K562 (cell line): ENCODE measurements around the gene ZNF197. TPM values are rescaled to one million over a fixed set of nuclear protein-coding genes. Genes with fewer than 3 reads are reported as not detected.

Experiments used
- ATAC-seq: fragments of 200-7000 bp; cut with Tn5 transposase; 3 replicates; pipeline ENCODE4 v1.9.1; 2020; ENCODE audit warnings: moderate library complexity
- BruUV-seq: library from RNA; stranded (reverse); fragments of 400-500 nt; replicated peaks from 2 replicates; lab custom pipeline; 2021; lab: Mats Ljungman, UMichigan
- CTCF ChIA-PET: fragments of 300-600 bp; formaldehyde crosslinking; extraction: SDS; loops from one replicate; lab custom pipeline; 2021; ENCODE audit warnings: low intra/inter-chr PET ratio; lab: Yijun Ruan, JAX
- POLR2A ChIA-PET: fragments of 300-600, 350-650 bp; sonication (Branson Sonifier 250); formaldehyde crosslinking; extraction: SDS; loops from one replicate; lab custom pipeline; 2021; ENCODE audit warnings: antibody characterized with exemption, inconsistent platforms; lab: Yijun Ruan, JAX
- DNase-seq, 4 experiments: peaks; one replicate each; pipeline versions ENCODE4 v3.0.0 to v3.0.0-alpha.2; 2011 to 2018; ENCODE audit warnings: low spot score in 3 of 4, mixed read lengths in 3 of 4; ENCODE audit errors: extremely low read depth in 1 of 4
- FAIRE-seq: peaks from 2 replicates; lab custom pipeline; 2011; peaks lifted over from hg19 to GRCh38; lab: Jason Lieb, UNC
- H2AFZ ChIP-seq: 2 replicates; pipeline ENCODE4 v1.6.0; 2011; ENCODE audit warnings: low read depth, low read length, control low read depth, inconsistent platforms
- H3K27ac ChIP-seq: fragments of 200-600 bp; 3 replicates; pipeline ENCODE4 v1.8.0; 2011; ENCODE audit warnings: low read depth, mild to moderate bottlenecking, control low read depth, inconsistent platforms, low read length, moderate library complexity, mixed read lengths; ENCODE audit errors: extremely low read depth
- H3K27me3 ChIP-seq, 2 experiments: fragments of 300-600 bp in 1 of 2; 2 replicates in 1 of 2; 3 replicates in 1 of 2; pipeline versions ENCODE4 v1.6.0 to v1.8.0; 2011; ENCODE audit warnings: inconsistent platforms in 2 of 2, low read length in 2 of 2, mild to moderate bottlenecking in 1 of 2, mixed read lengths in 1 of 2, moderate library complexity in 1 of 2; ENCODE audit not compliant: control insufficient read depth in 2 of 2, insufficient read depth in 2 of 2
- H3K36me3 ChIP-seq: fragments of 300-600 bp; 3 replicates; pipeline ENCODE4 v1.8.0; 2011; ENCODE audit warnings: mild to moderate bottlenecking, low read length, inconsistent platforms; ENCODE audit not compliant: control insufficient read depth, insufficient read depth
- H3K4me1 ChIP-seq, 2 experiments: fragments of 200-600 bp in 1 of 2; replicated peaks in 1 of 2; 2 replicates in 1 of 2; 3 replicates in 1 of 2; pipeline versions ENCODE4 v1.5.1 to v1.8.0; 2011; ENCODE audit warnings: inconsistent platforms in 2 of 2, low read length in 2 of 2, mild to moderate bottlenecking in 1 of 2, mixed read lengths in 1 of 2, moderate library complexity in 1 of 2; ENCODE audit not compliant: control insufficient read depth in 2 of 2, insufficient read depth in 2 of 2
- H3K4me2 ChIP-seq: 2 replicates; pipeline ENCODE4 v1.6.1; 2011; ENCODE audit warnings: low read length, control low read depth, inconsistent platforms, mixed read lengths; ENCODE audit not compliant: insufficient read depth
- H3K4me3 ChIP-seq: fragments of 200-600 bp; sonication (generic), shearing (Covaris generic); 2 replicates; pipeline ENCODE4 v1.5.1; 2016; ENCODE audit warnings: control low read depth, inconsistent platforms
- H3K79me2 ChIP-seq: fragments of 200-600 bp; 3 replicates; pipeline ENCODE4 v1.8.0; 2011; ENCODE audit warnings: low read length, inconsistent platforms; ENCODE audit not compliant: control insufficient read depth, insufficient read depth
- H3K9ac ChIP-seq, 2 experiments: 2 replicates each; pipeline versions ENCODE4 v1.6.0 to v1.6.1; 2011; ENCODE audit warnings: low read depth in 2 of 2, low read length in 2 of 2, control low read depth in 1 of 2, inconsistent platforms in 1 of 2, mild to moderate bottlenecking in 1 of 2, mixed read lengths in 1 of 2; ENCODE audit not compliant: insufficient read depth in 1 of 2
- H3K9me1 ChIP-seq: one replicate; pipeline ENCODE4 v1.6.0; 2011; ENCODE audit warnings: inconsistent platforms, mild to moderate bottlenecking, low read length, moderate library complexity; ENCODE audit not compliant: control insufficient read depth, insufficient read depth
- H3K9me3 ChIP-seq: replicated peaks from 2 replicates; pipeline ENCODE4 v1.5.1; 2011; ENCODE audit warnings: low read depth, low read length, inconsistent platforms; ENCODE audit not compliant: control insufficient read depth, insufficient read depth
- H4K20me1 ChIP-seq: replicated peaks from 2 replicates; pipeline ENCODE4 v1.6.1; 2011; ENCODE audit warnings: low read length, inconsistent platforms, mixed read lengths; ENCODE audit not compliant: control insufficient read depth, insufficient read depth
- CBX3 ChIP-seq, 2 experiments: IDR thresholded peaks; 1 replicate in 1 of 2; 2 replicates in 1 of 2; pipeline ENCODE4 v1.6.1; 2012; ENCODE audit warnings: inconsistent platforms in 2 of 2, low read length in 2 of 2, borderline replicate concordance in 1 of 2, control low read depth in 1 of 2
- HNRNPL ChIP-seq: fragments of 200-400 bp; formaldehyde crosslinking; IDR thresholded peaks from 2 replicates; pipeline ENCODE4 v1.6.1; 2017; ENCODE audit warnings: low read depth, mild to moderate bottlenecking, low read length
- KLF6 ChIP-seq: fragments of 250-450 bp; sonication (Bioruptor Pico); IDR thresholded peaks from 2 replicates; pipeline ENCODE4 v1.4.0; 2020; ENCODE audit warnings: mild to moderate bottlenecking, moderate library complexity, borderline replicate concordance
- MCM2 ChIP-seq: fragments of 450-650 bp; IDR thresholded peaks from 2 replicates; pipeline ENCODE4 v1.6.1; 2017; ENCODE audit warnings: low read depth, mild to moderate bottlenecking
- RBM25 ChIP-seq: fragments of 200-400 bp; formaldehyde crosslinking; IDR thresholded peaks from 2 replicates; pipeline ENCODE4 v1.6.1; 2018; ENCODE audit warnings: low read length, low read depth, moderate library complexity; ENCODE audit not compliant: severe bottlenecking
- ZFPM2 ChIP-seq: fragments of 250-450 bp; sonication (Bioruptor Pico); IDR thresholded peaks from 2 replicates; pipeline ENCODE4 v1.5.1; 2022; ENCODE audit warnings: mild to moderate bottlenecking
- ZNF174 ChIP-seq: fragments of 250-450 bp; sonication (Bioruptor Pico); IDR thresholded peaks from 2 replicates; pipeline ENCODE4 v1.4.0; 2020; ENCODE audit warnings: mild to moderate bottlenecking
- WGBS: fragments of 100-300 bp; shearing (Covaris generic); methylation state at CpG from one replicate; pipeline ENCODE4 v1.1.6; 2016; ENCODE audit warnings: low coverage, mixed read lengths; ENCODE audit not compliant: insufficient coverage; ENCODE audit errors: missing lambda C conversion rate; 5-methylcytosine and 5-hydroxymethylcytosine counted together
- in situ Hi-C: fragments of 300-500 bp; cut with MboI; formaldehyde crosslinking; loops from 4 replicates; pipeline ENCODE4 v1.15.0; 2018; ENCODE audit warnings: inconsistent platforms, mixed read lengths
- intact Hi-C: fragments of 100-400 bp; cut with micrococcal nuclease; formaldehyde crosslinking; loops from 2 replicates; pipeline ENCODE4 v1.14.2; 2022
- polyA plus RNA-seq, 8 experiments: library from polyadenylated mRNA; depleted of rRNA in 4 of 8; stranded (reverse) in 5 of 8; unstranded in 3 of 8; fragments of >200 nt; fragmentation: Nextera tagmentation in 2 of 8; fragmentation: Illumina TruSeq in 1 of 8; extraction: Ambion mirVana in 2 of 8; extraction: Trizol in 1 of 8; gene quantifications; 2 replicates each; pipeline versions ENCODE4 v1.2.1 to v1.2.3, GENCODE V29; 2011 to 2014; ENCODE audit warnings: inconsistent platforms in 1 of 8, missing spikeins in 1 of 8
- total RNA-seq, 7 experiments: library from RNA; depleted of rRNA in 6 of 7; stranded (reverse); fragments of >200 nt in 6 of 7; fragmentation: Illumina TruSeq in 2 of 7; extraction: Trizol in 2 of 7; gene quantifications; 2 replicates each; pipeline versions ENCODE4 v1.2.1 to v1.2.3, GENCODE V29; 2011 to 2021; ENCODE audit warnings: low replicate concordance in 1 of 7
- TF ChIP-seq, protein P1 (sequence below), 3 experiments: IDR thresholded peaks in 2 of 3; conservative IDR thresholded peaks in 1 of 3; 2 replicates each; pipeline ENCODE4 v1.5.1; 2011 to 2012; ENCODE audit warnings: low read length in 3 of 3, mild to moderate bottlenecking in 3 of 3, control low read depth in 2 of 3, improper control_type of control experiment in 1 of 3, inconsistent platforms in 1 of 3, low read depth in 1 of 3, mixed read lengths in 1 of 3, moderate library complexity in 1 of 3; ENCODE audit not compliant: insufficient read depth in 2 of 3
- TF ChIP-seq, protein P2 (sequence below): sonication (generic); formaldehyde crosslinking; IDR thresholded peaks from 2 replicates; pipeline ENCODE4 v1.5.0; 2020; ENCODE audit warnings: missing genetic modification reagents
- TF ChIP-seq, protein P3 (sequence below): fragments of 450-650 bp; IDR thresholded peaks from 2 replicates; pipeline ENCODE4 v1.6.1; 2014; ENCODE audit warnings: low read depth, mild to moderate bottlenecking, moderate library complexity, borderline replicate concordance

The ZNF197 gene
- total and polyA plus RNA-seq, 9 of the 15 experiments (the other 6 are each of a cell fraction or from before 2014, with no cell fraction given): 3.5 to 19.1 (median 13.7) TPM

DNA sequence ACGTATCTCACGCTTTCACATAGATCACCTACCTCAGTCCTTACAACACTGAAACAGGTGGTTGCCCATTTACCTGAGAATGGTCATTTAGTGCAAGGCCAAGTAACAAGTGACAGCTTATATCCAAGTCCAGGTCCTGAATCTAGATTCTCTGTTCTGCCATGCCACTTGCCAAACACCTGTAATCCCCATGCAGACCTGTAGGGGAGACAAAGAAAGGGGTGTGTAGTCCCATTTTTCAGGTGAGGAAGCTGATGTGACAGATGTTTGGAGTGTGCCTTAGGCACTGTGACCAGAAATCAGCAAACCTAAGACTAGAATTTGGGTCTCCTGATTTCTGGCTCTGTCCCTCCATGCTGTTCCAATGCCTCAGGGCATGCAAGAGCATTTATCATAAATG, 36.4 kb downstream of the ZNF197 start:
- DNase-seq (peak in 3 of 4 experiments; percentile 11 to 52 (median 47)), FAIRE-seq (no peak), ATAC-seq (peak; percentile 56)
- BruUV-seq: no TSS peak
- Histone ChIP-seq H3K36me3 (peaks cover 49% of the 10 kb centered on the region), H3K9me3 (peaks cover 8% of the 10 kb centered on the region; the same call in 1 of the 2 replicates), H2AFZ (no peak overlapping the region), H3K27me3 (no peaks in the 10 kb centered on the region), H4K20me1 (no peaks in the 10 kb centered on the region), H3K27ac (no peak overlapping the region), H3K4me3 (no peak overlapping the region), H3K79me2 (no peaks in the 10 kb centered on the region), H3K4me1 (no peaks in the 10 kb centered on the region), H3K9me1 (no peaks in the 10 kb centered on the region), H3K4me2 (no peak overlapping the region), H3K9ac (no peak overlapping the region)
- POLR2A ChIA-PET: interaction anchor here (0.6 to 1.5 kb wide), 2 partner anchors 8 to 222 kb away, joined by 3 to 4 read pairs; no protein-coding TSS in a partner anchor
- in situ Hi-C loops: no loop called here
- WGBS: 100% methylated on average over 2 of the region's 2 CpGs
- CTCF ChIA-PET: no interaction called here
- no peak for TF ChIP-seq ZFPM2 (CRISPR knock-in tag)
- TF ChIP-seq, protein P1, sequence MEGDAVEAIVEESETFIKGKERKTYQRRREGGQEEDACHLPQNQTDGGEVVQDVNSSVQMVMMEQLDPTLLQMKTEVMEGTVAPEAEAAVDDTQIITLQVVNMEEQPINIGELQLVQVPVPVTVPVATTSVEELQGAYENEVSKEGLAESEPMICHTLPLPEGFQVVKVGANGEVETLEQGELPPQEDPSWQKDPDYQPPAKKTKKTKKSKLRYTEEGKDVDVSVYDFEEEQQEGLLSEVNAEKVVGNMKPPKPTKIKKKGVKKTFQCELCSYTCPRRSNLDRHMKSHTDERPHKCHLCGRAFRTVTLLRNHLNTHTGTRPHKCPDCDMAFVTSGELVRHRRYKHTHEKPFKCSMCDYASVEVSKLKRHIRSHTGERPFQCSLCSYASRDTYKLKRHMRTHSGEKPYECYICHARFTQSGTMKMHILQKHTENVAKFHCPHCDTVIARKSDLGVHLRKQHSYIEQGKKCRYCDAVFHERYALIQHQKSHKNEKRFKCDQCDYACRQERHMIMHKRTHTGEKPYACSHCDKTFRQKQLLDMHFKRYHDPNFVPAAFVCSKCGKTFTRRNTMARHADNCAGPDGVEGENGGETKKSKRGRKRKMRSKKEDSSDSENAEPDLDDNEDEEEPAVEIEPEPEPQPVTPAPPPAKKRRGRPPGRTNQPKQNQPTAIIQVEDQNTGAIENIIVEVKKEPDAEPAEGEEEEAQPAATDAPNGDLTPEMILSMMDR (IDR thresholded peaks at IDR 0.05 in 2 of 3, conservative IDR thresholded peaks at IDR 0.05 in 1 of 3; ENCODE audit: insufficient read depth in 2 of 3, low read depth in 1 of 3, low read length in 3 of 3): peak; percentile 18 to 23 (median 22); a peak in 1 of 6 replicates
- intact Hi-C loops: no loop called here

DNA sequence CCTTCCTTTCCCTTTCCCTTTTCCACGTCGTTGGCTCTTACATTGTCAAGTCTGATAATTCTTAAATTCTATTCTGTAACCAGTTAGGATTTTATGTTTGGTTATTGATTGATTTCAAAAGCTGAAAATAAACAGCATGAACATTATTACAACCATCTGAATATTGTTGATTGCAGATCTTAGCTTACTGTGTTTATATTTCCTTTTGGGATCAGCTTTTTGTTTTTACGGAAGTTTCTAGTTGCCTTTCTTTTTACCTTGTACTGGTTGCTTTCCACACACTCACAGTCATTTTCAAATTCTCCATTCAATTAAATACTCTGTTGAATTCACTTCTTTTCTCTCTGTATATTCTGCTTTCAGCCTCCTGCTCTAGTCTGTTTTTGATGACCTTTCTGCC, 40.3 kb downstream of the ZNF197 start:
- H4K20me1 ChIP-seq: no peaks in the 10 kb centered on the region
- H3K4me1 ChIP-seq: no peaks in the 10 kb centered on the region
- DNase-seq (no peak), FAIRE-seq (no peak), ATAC-seq (no peak)
- POLR2A ChIA-PET: no interaction called here
- H3K9me3 ChIP-seq: 0 out of 2 replicates have a peak, but pooled peaks cover 2% of the 10 kb centered on the region
- intact Hi-C loops: no loop called here
- WGBS: 40% methylated on average over 3 of the region's 3 CpGs
- H3K36me3 ChIP-seq: peaks cover 13% of the 10 kb centered on the region
- in situ Hi-C loops: no loop called here
- H3K4me2 ChIP-seq: no peak overlapping the region
- H2AFZ ChIP-seq: no peak overlapping the region
- H3K79me2 ChIP-seq: no peaks in the 10 kb centered on the region
- CTCF ChIA-PET: no interaction called here
- BruUV-seq: no TSS peak
- H3K4me3 ChIP-seq: no peak overlapping the region
- no peak overlapping the region for H3K9ac ChIP-seq
- H3K27me3 ChIP-seq: no peaks in the 10 kb centered on the region
- H3K27ac ChIP-seq: no peak overlapping the region
- no peaks in the 10 kb centered on the region for H3K9me1 ChIP-seq
- TF ChIP-seq KLF6 (CRISPR knock-in tag) (no peak), CBX3 (IDR thresholded peaks at IDR 0.05; ENCODE audit: borderline replicate concordance in 1 of 2, low read length in 2 of 2) (0 out of 3 replicates have a peak, but pooled peaks of 1 of the 2 experiments have one; percentile 59), ZNF174 (CRISPR knock-in tag) (no peak), MCM2 (no peak), HNRNPL (no peak), RBM25 (peak; percentile 60)
- TF ChIP-seq, protein P2, sequence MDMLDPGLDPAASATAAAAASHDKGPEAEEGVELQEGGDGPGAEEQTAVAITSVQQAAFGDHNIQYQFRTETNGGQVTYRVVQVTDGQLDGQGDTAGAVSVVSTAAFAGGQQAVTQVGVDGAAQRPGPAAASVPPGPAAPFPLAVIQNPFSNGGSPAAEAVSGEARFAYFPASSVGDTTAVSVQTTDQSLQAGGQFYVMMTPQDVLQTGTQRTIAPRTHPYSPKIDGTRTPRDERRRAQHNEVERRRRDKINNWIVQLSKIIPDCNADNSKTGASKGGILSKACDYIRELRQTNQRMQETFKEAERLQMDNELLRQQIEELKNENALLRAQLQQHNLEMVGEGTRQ (CRISPR knock-in tag): no peak
- TF ChIP-seq, protein P3, sequence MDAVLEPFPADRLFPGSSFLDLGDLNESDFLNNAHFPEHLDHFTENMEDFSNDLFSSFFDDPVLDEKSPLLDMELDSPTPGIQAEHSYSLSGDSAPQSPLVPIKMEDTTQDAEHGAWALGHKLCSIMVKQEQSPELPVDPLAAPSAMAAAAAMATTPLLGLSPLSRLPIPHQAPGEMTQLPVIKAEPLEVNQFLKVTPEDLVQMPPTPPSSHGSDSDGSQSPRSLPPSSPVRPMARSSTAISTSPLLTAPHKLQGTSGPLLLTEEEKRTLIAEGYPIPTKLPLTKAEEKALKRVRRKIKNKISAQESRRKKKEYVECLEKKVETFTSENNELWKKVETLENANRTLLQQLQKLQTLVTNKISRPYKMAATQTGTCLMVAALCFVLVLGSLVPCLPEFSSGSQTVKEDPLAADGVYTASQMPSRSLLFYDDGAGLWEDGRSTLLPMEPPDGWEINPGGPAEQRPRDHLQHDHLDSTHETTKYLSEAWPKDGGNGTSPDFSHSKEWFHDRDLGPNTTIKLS: no peak
